Muscle layer of duodenum (tissue), 2 donors: Measurements from ENCODE around the gene PBRM1.
A peak's percentile ranks its signal among the peaks of the same experiment; 100 is the strongest.

Source experiments
- H3K27ac ChIP-seq: one replicate; pipeline ENCODE4 v1.7.0; 2013; ENCODE audit warnings: mild to moderate bottlenecking, low read length
- H3K27me3 ChIP-seq: one replicate; pipeline ENCODE4 v1.7.0; 2013; ENCODE audit warnings: low read depth, mild to moderate bottlenecking, control low read depth, low read length
- H3K36me3 ChIP-seq, 2 donors: one replicate each; pipeline ENCODE4 v1.7.0; 2013; ENCODE audit warnings: low read length in 2 of 2, control low read depth in 1 of 2, mild to moderate bottlenecking in 1 of 2; ENCODE audit not compliant: insufficient read depth in 2 of 2, control insufficient read depth in 1 of 2
- H3K4me1 ChIP-seq, 2 donors: one replicate each; pipeline ENCODE4 v1.7.0; 2013; ENCODE audit warnings: low read length in 2 of 2, mild to moderate bottlenecking in 2 of 2, control low read depth in 1 of 2, moderate library complexity in 1 of 2; ENCODE audit not compliant: insufficient read depth in 2 of 2, control insufficient read depth in 1 of 2
- H3K4me3 ChIP-seq, 2 donors: one replicate each; pipeline ENCODE4 v1.7.0; 2013; ENCODE audit warnings: low read length in 2 of 2, low read depth in 1 of 2, mild to moderate bottlenecking in 1 of 2
- H3K9me3 ChIP-seq, 2 donors: one replicate each; pipeline ENCODE4 v1.7.0; 2013; ENCODE audit warnings: low read length in 2 of 2, control low read depth in 1 of 2, mild to moderate bottlenecking in 1 of 2; ENCODE audit not compliant: control insufficient read depth in 1 of 2
- donor health status: healthy.

The PBRM1 gene

DNA sequence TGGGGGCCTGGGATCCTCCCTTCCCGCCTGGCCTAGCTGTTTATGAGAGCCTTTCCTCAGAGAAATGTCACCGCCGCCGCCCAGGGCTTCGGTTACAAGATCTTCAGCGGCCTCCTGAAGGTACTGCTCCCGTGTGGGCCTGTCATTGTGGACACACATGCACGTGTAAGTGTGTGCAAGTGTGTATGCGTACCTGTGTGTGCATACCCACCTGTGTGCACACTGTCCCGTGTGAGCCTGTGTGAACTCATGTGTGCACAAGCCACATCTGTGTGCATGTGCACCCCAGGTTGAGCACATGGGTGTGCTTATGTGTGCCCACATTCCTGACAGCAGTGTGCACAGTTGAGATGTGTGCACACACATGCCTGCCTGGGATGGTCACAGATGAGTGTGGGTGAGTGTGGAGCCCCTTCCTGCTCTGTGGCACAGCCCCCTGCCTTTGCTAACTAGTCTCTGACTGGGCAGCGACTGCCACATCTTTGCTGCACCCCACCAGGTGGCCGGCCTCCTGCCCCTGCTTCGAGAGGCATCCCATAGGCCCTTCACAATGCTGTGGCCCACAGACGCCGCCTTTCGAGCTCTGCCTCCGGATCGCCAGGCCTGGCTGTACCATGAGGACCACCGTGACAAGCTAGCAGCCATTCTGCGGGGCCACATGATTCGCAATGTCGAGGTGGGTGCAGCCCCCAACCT, 166.1 kb downstream of the PBRM1 start:
- H3K9me3 ChIP-seq: no peaks in the 10 kb centered on the region
- no peaks in the 10 kb centered on the region for H3K27me3 ChIP-seq
- no peak overlapping the region for H3K4me3 ChIP-seq
- peaks cover 0 to 4% of the 10 kb centered on the region in 2 donors for H3K36me3 ChIP-seq
- no peak overlapping the region for H3K27ac ChIP-seq
- H3K4me1 ChIP-seq: no peaks in the 10 kb centered on the region

DNA sequence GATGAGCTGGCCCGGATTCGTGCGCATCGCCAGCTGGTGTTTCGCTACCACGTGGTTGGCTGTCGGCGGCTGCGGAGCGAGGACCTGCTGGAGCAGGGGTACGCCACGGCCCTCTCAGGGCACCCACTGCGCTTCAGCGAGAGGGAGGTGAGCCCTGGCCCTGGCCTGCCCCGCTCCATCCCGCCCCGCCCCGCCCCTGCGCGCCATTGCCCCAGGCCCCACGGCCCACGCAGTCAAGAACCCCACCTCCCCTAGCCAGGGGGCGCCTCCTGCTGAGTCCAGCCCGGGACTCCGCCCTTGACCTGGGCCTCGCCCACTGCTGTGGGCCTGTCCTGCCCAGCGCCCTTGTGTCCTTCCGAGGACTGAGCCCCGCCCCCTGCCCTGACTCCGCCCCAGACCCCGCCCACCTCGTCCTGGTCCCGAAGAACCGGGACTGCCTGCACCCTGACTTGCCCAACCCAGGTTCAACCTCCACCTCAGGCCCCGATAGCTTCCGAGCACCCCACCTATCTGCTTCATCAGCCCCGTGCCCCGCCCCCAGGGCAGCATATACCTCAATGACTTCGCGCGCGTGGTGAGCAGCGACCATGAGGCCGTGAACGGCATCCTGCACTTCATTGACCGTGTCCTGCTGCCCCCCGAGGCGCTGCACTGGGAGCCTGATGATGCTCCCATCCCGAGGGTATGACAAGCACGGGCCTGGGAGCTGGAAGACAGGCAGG, 166.8 kb downstream of the PBRM1 start:
- no peaks in the 10 kb centered on the region for H3K9me3 ChIP-seq
- peaks cover 0 to 4% of the 10 kb centered on the region in 2 donors for H3K36me3 ChIP-seq
- peak overlapping the region in 1 of 2 donors; percentile 21 for H3K4me3 ChIP-seq
- no peaks in the 10 kb centered on the region for H3K4me1 ChIP-seq
- H3K27me3 ChIP-seq: no peaks in the 10 kb centered on the region
- no peak overlapping the region for H3K27ac ChIP-seq

DNA sequence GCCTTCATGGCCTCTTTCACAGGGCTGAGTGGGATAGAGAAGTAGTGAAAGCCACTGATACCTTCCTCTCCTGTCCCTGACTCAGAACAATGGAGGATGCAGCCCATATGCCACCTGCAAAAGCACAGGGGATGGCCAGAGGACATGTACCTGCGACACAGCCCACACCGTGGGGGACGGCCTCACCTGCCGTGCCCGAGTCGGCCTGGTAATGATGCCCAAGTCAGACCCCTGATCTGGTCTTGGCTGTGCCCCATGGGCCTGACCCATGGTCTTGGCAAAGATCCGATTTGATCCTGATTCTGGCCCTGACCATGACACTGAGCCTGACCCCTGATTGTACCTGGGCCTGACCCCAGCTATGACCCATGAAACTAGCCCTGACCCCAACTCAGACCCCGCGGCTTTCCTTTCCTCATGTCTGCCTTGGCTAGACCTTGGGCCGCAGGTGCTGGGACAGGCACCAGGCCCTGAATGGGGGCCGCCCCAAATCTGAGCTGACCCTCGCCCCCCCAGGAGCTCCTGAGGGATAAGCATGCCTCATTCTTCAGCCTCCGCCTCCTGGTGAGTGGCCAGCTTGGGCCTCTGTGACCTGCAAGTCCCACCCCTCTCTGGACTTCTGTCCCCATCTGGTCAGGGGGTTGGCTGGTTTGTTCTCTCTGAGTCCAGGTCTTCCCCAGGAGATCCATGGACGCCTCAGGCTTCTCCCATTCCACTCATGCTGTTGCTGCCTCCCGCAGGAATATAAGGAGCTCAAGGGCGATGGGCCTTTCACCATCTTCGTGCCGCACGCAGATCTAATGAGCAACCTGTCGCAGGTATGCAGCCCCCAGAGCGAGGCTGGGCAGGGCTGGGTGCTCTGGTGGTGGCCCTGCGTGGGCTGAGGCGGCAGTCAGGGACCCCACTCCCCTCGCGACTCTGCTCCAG, 167.7 kb downstream of the PBRM1 start:
- H3K9me3 ChIP-seq: no peaks in the 10 kb centered on the region
- H3K4me3 ChIP-seq: no peak overlapping the region
- H3K4me1 ChIP-seq: no peaks in the 10 kb centered on the region
- peaks cover 0 to 4% of the 10 kb centered on the region in 2 donors for H3K36me3 ChIP-seq
- no peaks in the 10 kb centered on the region for H3K27me3 ChIP-seq
- H3K27ac ChIP-seq: no peak overlapping the region

DNA sequence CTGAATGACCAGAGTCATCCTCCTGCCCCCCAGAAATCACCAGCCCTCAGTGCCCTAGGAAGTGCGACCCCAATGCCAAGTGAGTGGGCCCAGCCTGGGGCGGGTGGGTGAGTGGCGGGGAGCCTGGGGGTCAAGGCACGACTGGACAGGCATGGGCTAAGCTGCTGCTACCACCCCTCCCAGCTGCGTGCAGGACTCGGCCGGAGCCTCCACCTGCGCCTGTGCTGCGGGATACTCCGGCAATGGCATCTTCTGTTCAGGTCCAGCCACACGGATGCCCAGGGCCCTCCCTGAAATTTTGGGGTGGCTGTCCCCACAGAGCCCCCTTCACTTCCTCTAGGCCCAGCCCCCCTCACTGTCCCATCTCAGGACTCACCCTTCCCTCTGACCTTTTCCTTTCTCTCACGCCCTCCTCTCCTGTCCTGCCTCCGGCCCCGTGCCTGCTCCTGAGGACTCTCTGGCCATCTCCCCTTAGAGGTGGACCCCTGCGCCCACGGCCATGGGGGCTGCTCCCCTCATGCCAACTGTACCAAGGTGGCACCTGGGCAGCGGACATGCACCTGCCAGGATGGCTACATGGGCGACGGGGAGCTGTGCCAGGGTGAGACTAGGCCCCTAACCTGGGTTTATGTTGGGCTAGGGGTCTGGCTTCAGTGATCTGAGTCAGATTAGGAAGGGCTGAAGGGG, 169.1 kb downstream of the PBRM1 start:
- H3K4me1 ChIP-seq: no peaks in the 10 kb centered on the region
- no peaks in the 10 kb centered on the region for H3K27me3 ChIP-seq
- H3K36me3 ChIP-seq: peaks cover 0 to 4% of the 10 kb centered on the region in 2 donors
- no peak overlapping the region for H3K27ac ChIP-seq
- no peaks in the 10 kb centered on the region for H3K9me3 ChIP-seq
- no peak overlapping the region for H3K4me3 ChIP-seq

DNA sequence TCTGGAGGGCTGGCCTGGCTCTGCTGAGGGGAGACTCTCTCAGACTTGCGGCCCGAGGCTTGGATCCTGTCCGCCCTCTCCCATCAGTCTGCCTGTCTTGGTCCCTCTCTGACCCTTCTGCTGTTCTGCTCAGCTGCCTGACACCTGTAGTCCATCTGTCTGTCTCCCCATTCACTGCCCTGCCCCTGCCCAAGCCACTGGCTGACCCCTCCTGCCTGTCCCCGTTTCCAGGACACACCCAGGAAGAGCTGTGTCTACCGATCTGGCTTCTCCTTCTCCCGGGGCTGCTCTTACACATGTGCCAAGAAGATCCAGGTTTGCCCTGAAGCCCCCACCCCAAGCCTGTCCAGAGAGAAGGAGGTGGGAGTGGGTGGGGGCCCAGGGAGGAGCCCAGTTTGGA, 170.5 kb downstream of the PBRM1 start:
- no peak overlapping the region for H3K4me3 ChIP-seq
- H3K27ac ChIP-seq: no peak overlapping the region
- no peaks in the 10 kb centered on the region for H3K27me3 ChIP-seq
- H3K9me3 ChIP-seq: no peaks in the 10 kb centered on the region
- H3K36me3 ChIP-seq: peaks cover 0 to 4% of the 10 kb centered on the region in 2 donors
- H3K4me1 ChIP-seq: no peaks in the 10 kb centered on the region

DNA sequence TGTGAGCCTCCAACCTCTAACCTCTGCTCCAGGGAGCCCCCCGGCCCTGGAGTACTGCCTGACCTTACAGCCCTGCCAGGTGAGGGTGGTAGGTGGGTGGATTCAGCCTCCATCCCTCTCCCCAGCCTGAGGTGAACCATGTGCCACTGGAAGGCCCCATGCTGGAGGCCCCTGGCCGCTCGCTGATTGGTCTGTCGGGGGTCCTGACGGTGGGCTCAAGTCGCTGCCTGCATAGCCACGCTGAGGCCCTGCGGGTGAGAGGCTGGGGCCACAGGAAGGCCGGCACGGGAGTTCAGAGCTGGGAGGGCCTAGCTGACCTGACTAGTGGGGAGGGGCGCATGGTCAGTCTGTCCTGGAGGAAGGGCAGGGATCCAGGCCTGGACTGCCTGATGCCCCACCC, 171.1 kb downstream of the PBRM1 start:
- H3K9me3 ChIP-seq: no peaks in the 10 kb centered on the region
- H3K27me3 ChIP-seq: no peaks in the 10 kb centered on the region

DNA sequence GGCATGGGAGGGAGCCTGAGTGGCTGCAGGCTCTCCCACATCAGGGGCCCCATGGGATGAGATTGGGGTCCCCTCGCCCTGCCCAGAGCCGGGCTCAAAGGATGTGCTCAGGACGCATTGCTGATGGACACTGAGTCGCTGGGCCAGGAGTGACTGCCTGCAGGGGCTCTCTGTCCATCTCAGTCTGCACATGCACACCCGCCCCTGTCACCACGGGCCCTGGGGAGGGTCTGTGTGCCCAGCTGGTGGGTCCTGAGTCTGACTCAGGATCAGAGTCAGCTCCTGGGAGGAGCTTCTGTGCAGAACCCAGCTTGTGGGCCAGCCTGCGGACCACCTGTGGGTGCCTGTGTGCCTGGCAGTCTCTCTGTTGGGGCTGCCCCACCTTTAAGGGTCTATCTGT, 172.4 kb downstream of the PBRM1 start:
- no peaks in the 10 kb centered on the region for H3K9me3 ChIP-seq
- no peaks in the 10 kb centered on the region for H3K27me3 ChIP-seq
- H3K4me3 ChIP-seq: no peak overlapping the region
- H3K36me3 ChIP-seq: no peaks in the 10 kb centered on the region
- no peak overlapping the region for H3K27ac ChIP-seq
- H3K4me1 ChIP-seq: no peaks in the 10 kb centered on the region

More for the DNA sequence above, 171.1 kb downstream of the PBRM1 start:
- Histone ChIP-seq H3K4me3 (no peak overlapping the region), H3K36me3 (peaks cover 0 to 2% of the 10 kb centered on the region in 2 donors), H3K4me1 (no peaks in the 10 kb centered on the region), H3K27ac (no peak overlapping the region)

DNA sequence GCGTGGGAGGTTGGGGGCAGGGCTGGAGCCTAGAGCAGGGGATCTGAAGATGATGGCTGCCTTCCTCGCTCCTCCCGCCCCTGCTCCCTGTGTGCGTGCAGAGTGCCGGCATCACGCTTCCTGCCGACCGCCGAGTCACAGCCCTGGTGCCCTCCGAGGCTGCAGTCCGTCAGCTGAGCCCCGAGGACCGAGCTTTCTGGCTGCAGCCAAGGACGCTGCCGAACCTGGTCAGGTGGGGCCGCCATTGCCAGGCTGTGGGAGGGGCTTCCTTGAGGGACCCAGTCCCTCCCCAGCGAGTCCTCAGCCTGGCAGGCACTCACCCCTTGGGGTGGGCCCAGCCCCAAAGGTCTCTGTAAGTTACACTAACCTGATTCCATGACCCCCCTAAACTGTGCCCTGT, 173.0 kb downstream of the PBRM1 start:
- Histone ChIP-seq H3K36me3 (no peaks in the 10 kb centered on the region), H3K4me1 (no peaks in the 10 kb centered on the region)

DNA sequence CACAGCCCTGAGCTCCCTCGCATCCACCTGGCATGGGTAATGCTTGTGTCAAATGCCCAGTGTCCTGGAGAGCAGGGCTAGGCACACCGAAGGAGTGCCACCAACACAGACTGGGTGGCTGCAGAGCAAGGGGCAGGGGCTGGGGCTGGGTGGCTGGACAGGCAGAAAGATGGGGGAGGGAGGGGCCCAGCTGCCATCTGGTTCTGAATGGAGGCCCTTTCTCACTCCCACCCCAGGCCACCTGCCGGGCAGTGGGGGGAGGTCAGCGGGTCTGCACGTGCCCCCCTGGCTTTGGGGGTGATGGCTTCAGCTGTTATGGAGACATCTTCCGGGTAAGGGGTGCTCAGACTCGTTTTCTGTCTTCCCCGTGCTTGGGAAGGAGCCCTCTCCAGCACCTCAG, 173.6 kb downstream of the PBRM1 start:
- no peak overlapping the region for H3K27ac ChIP-seq
- H3K27me3 ChIP-seq: no peaks in the 10 kb centered on the region
- H3K36me3 ChIP-seq: no peaks in the 10 kb centered on the region
- no peaks in the 10 kb centered on the region for H3K9me3 ChIP-seq
- H3K4me3 ChIP-seq: no peak overlapping the region
- H3K4me1 ChIP-seq: no peaks in the 10 kb centered on the region

More for the DNA sequence above, 173.0 kb downstream of the PBRM1 start:
- Histone ChIP-seq H3K9me3 (no peaks in the 10 kb centered on the region), H3K27me3 (no peaks in the 10 kb centered on the region), H3K27ac (no peak overlapping the region), H3K4me3 (no peak overlapping the region)

DNA sequence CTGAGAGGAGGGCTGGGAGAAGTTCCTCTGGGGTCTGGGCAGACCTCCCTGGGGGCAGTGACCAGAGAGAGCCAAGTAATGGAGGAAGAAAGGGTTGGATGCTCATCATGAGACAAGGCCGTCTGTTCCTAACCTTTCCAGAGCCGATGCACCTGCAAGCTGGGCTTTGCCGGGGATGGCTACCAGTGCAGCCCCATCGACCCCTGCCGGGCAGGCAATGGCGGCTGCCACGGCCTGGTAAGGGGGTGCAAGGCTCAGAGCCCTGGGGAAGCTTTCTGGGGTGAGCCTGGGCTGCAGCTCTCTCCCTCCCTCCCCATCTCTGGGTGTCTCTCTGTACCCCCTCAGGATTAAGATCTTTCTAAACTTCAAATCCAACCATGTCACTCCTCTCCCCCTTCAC, 174.2 kb downstream of the PBRM1 start:
- Histone ChIP-seq H3K27ac (no peak overlapping the region), H3K27me3 (no peaks in the 10 kb centered on the region), H3K36me3 (no peaks in the 10 kb centered on the region), H3K9me3 (no peaks in the 10 kb centered on the region), H3K4me1 (no peaks in the 10 kb centered on the region), H3K4me3 (no peak overlapping the region)
